Esophagus muscularis mucosa (tissue), 3 donors: ENCODE data around the gene RPH3AL.
A peak's percentile ranks its signal among the peaks of the same experiment; 100 is the strongest.

Experiments used
- POLR2A ChIP-seq: fragments of 450-650 bp; IDR thresholded peaks from one replicate; pipeline ENCODE4 v1.6.1; 2017; ENCODE audit warnings: antibody characterized with exemption, moderate library complexity, mild to moderate bottlenecking, low read depth
- TF ChIP-seq, protein P1 (sequence below), 3 experiments: fragments of 200-600 bp in 2 of 3; fragments of 450-650 bp in 1 of 3; sonication (generic) in 2 of 3; IDR thresholded peaks; one replicate each; pipeline ENCODE4 v1.5.1; 2017 to 2019; ENCODE audit warnings: antibody characterized with exemption in 3 of 3, mild to moderate bottlenecking in 2 of 3, moderate library complexity in 1 of 3

DNA sequence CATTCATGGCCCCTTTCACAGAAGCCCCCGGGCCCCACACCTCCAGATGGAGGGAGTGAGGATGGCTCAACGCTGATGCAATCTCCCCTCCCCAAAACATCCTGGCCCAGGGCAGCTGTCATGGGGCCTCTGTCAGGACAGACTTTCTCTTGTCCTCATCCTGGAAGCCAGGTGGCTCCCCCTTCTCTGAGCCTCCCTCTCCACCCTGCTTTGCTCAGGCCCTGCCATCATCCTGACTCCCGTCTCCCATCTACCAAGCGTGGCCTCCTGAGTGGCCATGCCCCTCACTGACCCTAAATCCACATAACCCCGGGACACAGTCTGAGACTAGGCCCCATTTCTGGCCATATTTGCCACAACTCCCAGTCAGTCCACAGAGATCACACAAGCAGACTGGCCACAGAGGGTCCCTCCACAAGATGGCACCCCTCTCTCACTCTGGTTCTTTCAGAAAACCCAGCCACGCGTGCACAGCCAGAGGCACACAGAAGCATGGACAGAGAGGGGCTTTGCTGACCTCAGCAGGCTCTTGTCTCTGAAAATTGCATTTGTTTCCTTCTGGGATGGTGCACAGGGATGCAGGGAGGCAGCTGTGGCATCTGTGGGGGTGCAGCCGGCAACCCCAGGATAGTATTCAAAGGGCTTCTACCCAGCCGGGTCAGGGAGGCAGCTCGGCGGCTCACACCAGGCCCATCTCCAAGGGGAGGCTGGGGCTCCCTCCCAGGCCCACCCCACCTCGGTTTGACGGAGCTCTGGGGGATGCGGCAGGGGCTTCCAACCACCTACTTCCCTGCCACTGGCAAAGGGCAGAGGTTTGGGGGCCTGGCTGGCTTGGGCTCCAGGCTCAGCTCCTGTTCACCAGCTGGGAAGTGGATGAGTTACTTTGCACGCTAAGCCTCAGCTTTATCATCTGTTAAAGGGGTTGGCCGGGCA lies 188.0 kb downstream of the RPH3AL start:
- TF ChIP-seq, protein P1, sequence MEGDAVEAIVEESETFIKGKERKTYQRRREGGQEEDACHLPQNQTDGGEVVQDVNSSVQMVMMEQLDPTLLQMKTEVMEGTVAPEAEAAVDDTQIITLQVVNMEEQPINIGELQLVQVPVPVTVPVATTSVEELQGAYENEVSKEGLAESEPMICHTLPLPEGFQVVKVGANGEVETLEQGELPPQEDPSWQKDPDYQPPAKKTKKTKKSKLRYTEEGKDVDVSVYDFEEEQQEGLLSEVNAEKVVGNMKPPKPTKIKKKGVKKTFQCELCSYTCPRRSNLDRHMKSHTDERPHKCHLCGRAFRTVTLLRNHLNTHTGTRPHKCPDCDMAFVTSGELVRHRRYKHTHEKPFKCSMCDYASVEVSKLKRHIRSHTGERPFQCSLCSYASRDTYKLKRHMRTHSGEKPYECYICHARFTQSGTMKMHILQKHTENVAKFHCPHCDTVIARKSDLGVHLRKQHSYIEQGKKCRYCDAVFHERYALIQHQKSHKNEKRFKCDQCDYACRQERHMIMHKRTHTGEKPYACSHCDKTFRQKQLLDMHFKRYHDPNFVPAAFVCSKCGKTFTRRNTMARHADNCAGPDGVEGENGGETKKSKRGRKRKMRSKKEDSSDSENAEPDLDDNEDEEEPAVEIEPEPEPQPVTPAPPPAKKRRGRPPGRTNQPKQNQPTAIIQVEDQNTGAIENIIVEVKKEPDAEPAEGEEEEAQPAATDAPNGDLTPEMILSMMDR (IDR thresholded peaks at IDR 0.05), result peak; percentile 26 to 45 (median 30)
- TF ChIP-seq POLR2A, result no peak
